ENCODE measurements around the gene SRRT. TPM values are rescaled to one million over a fixed set of nuclear protein-coding genes. Genes with fewer than 3 reads are reported as not detected.
"Not testable (repeated sequence)": the region's sequence is repeated elsewhere in the genome, so short reads cannot be mapped to it uniquely, and the experiment has no call there.

The SRRT gene
- total and polyA plus RNA-seq, 7 donors = 31.8 to 106 (median 45.6) TPM

DNA sequence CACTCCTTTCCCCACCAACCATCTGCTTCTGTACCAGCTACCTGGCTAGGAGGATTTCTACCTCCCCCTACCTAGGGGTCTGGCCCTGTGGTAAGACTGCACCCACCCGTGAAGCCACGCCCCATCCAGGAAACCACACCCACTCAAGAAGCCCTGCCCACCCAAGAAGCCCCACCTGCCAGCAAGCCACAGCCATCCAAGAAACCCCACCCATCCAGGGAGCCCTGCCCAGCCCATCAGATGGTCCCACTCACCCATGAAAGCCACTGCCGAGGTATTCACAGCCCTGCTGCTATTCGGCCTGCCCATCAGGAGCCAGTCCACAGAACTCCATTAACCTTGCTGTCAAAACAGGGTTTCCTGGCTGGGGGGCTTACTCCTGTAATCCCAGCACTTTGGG, 58.8 kb downstream of the SRRT start:
- Histone ChIP-seq H3K4me3 (no peak overlapping the region), H3K4me1 (no peaks in the 10 kb centered on the region), H3K36me3 (no peaks in the 10 kb centered on the region), H3K9me3 (peaks cover 0 to 3% (median 0%) of the 10 kb centered on the region in 4 donors), H3K27me3 (no peaks in the 10 kb centered on the region), H3K27ac (no peak overlapping the region)
- WGBS, 2 donors = 23 to 51% methylated on average over 4 of the region's 4 CpGs
- TF ChIP-seq CTCF (IDR thresholded peaks at IDR 0.05) (no peak), EP300 (IDR thresholded peaks at IDR 0.05) (no peak), POLR2AphosphoS5 (IDR thresholded peaks at IDR 0.05) (no peak), POLR2A (IDR thresholded peaks at IDR 0.05) (no peak)
- DNase-seq = no peak
- intact Hi-C loops (cut with DNase I) = no loop called here

DNA sequence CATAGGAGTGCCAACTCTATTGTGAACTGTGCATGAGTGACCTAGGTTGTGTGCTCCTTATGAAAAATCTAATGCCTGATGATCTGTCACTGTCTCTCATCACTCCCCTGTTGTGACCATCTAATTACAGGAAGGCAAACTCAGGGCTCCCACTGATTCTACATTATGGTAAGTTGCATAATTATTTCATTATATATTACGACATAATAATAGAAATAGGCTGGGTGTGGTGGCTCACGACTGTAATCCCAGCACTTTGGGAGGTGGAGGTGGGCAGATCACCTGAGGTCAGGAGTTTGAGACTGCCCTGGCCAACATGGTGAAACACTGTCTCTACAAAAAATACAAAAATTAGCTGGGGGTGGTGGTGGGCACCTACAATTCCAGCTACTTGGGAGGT, 60.5 kb downstream of the SRRT start:
- H3K27ac ChIP-seq; H3K36me3 ChIP-seq; H3K9me3 ChIP-seq; H3K4me3 ChIP-seq; DNase-seq; H3K27me3 ChIP-seq; intact Hi-C loops (cut with DNase I); H3K4me1 ChIP-seq: not testable (repeated sequence)
- 51 to 76% methylated on average over 2 of the region's 2 CpGs for WGBS, 2 donors

GRCh38 chr7:100936167-100936566, 61.3 kb downstream of the SRRT start:
- WGBS, 2 donors = 82 to 94% methylated on average over 7 of the region's 7 CpGs
- H3K4me1 ChIP-seq; H3K9me3 ChIP-seq; H3K4me3 ChIP-seq; H3K27me3 ChIP-seq; H3K36me3 ChIP-seq; H3K27ac ChIP-seq; intact Hi-C loops (cut with DNase I); DNase-seq: not testable (repeated sequence)

Small RNA genes within 50 kb of the gene (small RNA-seq; reads per million reads assigned to genes)
- gene RN7SL549P (0 reads per million in 3 donors), gene RPS29P15 (0 reads per million in 3 donors)

Other genes starting within 250 kb of the SRRT start
- gene TFR2, start 233.6 kb upstream of the SRRT start, total RNA-seq = under 1 TPM in 1 of 4 donors, not detected in 3; 0.71 TPM
- 1 to 10 TPM in 1 of 3 donors, not detected in 2; 2.2 TPM for gene TFR2, start 233.6 kb upstream of the SRRT start, polyA plus RNA-seq
- under 1 TPM in 2 of 4 donors, not detected in 2; 0.68 to 0.71 TPM for gene ACTL6B, start 218.7 kb upstream of the SRRT start, total RNA-seq
- under 1 TPM in 1 of 3 donors, not detected in 2; 0.58 TPM for gene ACTL6B, start 218.7 kb upstream of the SRRT start, polyA plus RNA-seq
- gene GNB2, start 201.4 kb upstream of the SRRT start, total RNA-seq = 100 to 1,000 TPM; 133 to 199 (median 163) TPM
- gene GNB2, start 201.4 kb upstream of the SRRT start, polyA plus RNA-seq = 100 to 1,000 TPM; 230 to 286 (median 236) TPM
- gene GIGYF1, start 180.9 kb upstream of the SRRT start, total RNA-seq = 10 to 100 TPM; 24.8 to 47.1 (median 26.6) TPM
- 10 to 100 TPM in 1 of 3 donors, 1 to 10 TPM in 2; 3.5 to 27.9 (median 4.8) TPM for gene GIGYF1, start 180.9 kb upstream of the SRRT start, polyA plus RNA-seq
- 10 to 100 TPM; 20.5 to 39.5 (median 31.7) TPM for gene POP7, start 169.0 kb upstream of the SRRT start, total RNA-seq
- gene POP7, start 169.0 kb upstream of the SRRT start, polyA plus RNA-seq = 10 to 100 TPM; 43.5 to 46.2 (median 44.4) TPM
- not detected for gene EPO, start 154.6 kb upstream of the SRRT start, total RNA-seq
- gene EPO, start 154.6 kb upstream of the SRRT start, polyA plus RNA-seq = not detected
- not detected for gene ZAN, start 141.5 kb upstream of the SRRT start, total RNA-seq
- not detected for gene ZAN, start 141.5 kb upstream of the SRRT start, polyA plus RNA-seq
- gene EPHB4, start 47.6 kb upstream of the SRRT start, total RNA-seq = 10 to 100 TPM; 23.9 to 35.5 (median 29.3) TPM
- 10 to 100 TPM in 2 of 3 donors, 1 to 10 TPM in 1; 5.1 to 29.1 (median 10.2) TPM for gene EPHB4, start 47.6 kb upstream of the SRRT start, polyA plus RNA-seq
- 10 to 100 TPM; 10.4 to 17.9 (median 14.8) TPM for gene SLC12A9, start 22.4 kb upstream of the SRRT start, total RNA-seq
- gene SLC12A9, start 22.4 kb upstream of the SRRT start, polyA plus RNA-seq = 10 to 100 TPM in 1 of 3 donors, 1 to 10 TPM in 2; 2.5 to 34.2 (median 4.2) TPM
- gene TRIP6, start 7.7 kb upstream of the SRRT start, total RNA-seq = 10 to 100 TPM; 37.8 to 79.7 (median 51.1) TPM
- 10 to 100 TPM; 12.0 to 45.9 (median 18.0) TPM for gene TRIP6, start 7.7 kb upstream of the SRRT start, polyA plus RNA-seq
- gene UFSP1, start 14.6 kb downstream of the SRRT start, total RNA-seq = 1 to 10 TPM; 2.4 to 7.1 (median 3.1) TPM
- gene UFSP1, start 14.6 kb downstream of the SRRT start, polyA plus RNA-seq = 1 to 10 TPM; 1.8 to 5.3 (median 1.8) TPM
- 1 to 10 TPM; 3.0 to 8.9 (median 6.5) TPM for gene ACHE, start 20.8 kb downstream of the SRRT start, total RNA-seq
- gene ACHE, start 20.8 kb downstream of the SRRT start, polyA plus RNA-seq = 10 to 100 TPM in 1 of 3 donors, 1 to 10 TPM in 2; 3.6 to 20.6 (median 5.5) TPM
- gene MUC3A, start 74.4 kb downstream of the SRRT start, total RNA-seq = 1 to 10 TPM in 1 of 4 donors, under 1 TPM in 1, not detected in 2; 0.71 to 3.0 TPM
- gene MUC3A, start 74.4 kb downstream of the SRRT start, polyA plus RNA-seq = 10 to 100 TPM; 60.4 to 78.8 (median 73.9) TPM
- gene MUC12, start 94.5 kb downstream of the SRRT start, total RNA-seq = 1 to 10 TPM in 3 of 4 donors, under 1 TPM in 1; 0.14 to 8.6 (median 1.7) TPM
- 100 to 1,000 TPM in 2 of 3 donors, 10 to 100 TPM in 1; 64.3 to 553 (median 136) TPM for gene MUC12, start 94.5 kb downstream of the SRRT start, polyA plus RNA-seq
- under 1 TPM in 2 of 4 donors, not detected in 2; under 0.01 to 0.83 TPM for gene MUC17, start 145.0 kb downstream of the SRRT start, total RNA-seq
- 1 to 10 TPM; 1.2 to 5.4 (median 5.1) TPM for gene MUC17, start 145.0 kb downstream of the SRRT start, polyA plus RNA-seq
- gene TRIM56, start 210.4 kb downstream of the SRRT start, total RNA-seq = 10 to 100 TPM; 11.8 to 23.3 (median 13.7) TPM
- gene TRIM56, start 210.4 kb downstream of the SRRT start, polyA plus RNA-seq = 10 to 100 TPM in 1 of 3 donors, 1 to 10 TPM in 2; 6.0 to 25.6 (median 7.2) TPM

Data from sigmoid colon (tissue), 7 donors.